BLaER1 (cell line): ENCODE results near the gene EPB41L4B.

ENCODE experiments used
- H3K27ac ChIP-seq: shearing (Covaris generic); formaldehyde crosslinking; 2 replicates; pipeline ENCODE4 v1.8.1; 2022
- H3K27me3 ChIP-seq: shearing (Covaris generic); formaldehyde crosslinking; 2 replicates; pipeline ENCODE4 v1.8.1; 2022
- H3K36me3 ChIP-seq: shearing (Covaris generic); formaldehyde crosslinking; 2 replicates; pipeline ENCODE4 v1.8.1; 2022
- H3K4me1 ChIP-seq: shearing (Covaris generic); formaldehyde crosslinking; 2 replicates; pipeline ENCODE4 v1.8.1; 2022
- H3K4me2 ChIP-seq: shearing (Covaris generic); formaldehyde crosslinking; 2 replicates; pipeline ENCODE4 v1.8.1; 2022
- H3K4me3 ChIP-seq: shearing (Covaris generic); formaldehyde crosslinking; 2 replicates; pipeline ENCODE4 v1.8.1; 2022
- H3K9ac ChIP-seq: shearing (Covaris generic); formaldehyde crosslinking; 2 replicates; pipeline ENCODE4 v1.8.1; 2022
- H3K9me3 ChIP-seq: shearing (Covaris generic); formaldehyde crosslinking; 2 replicates; pipeline ENCODE4 v1.8.1; 2022
- H4K20me1 ChIP-seq: shearing (Covaris generic); formaldehyde crosslinking; 2 replicates; pipeline ENCODE4 v1.8.1; 2022
- Cebpa-rat ChIP-seq: shearing (Covaris generic); IDR thresholded peaks from 2 replicates; pipeline ENCODE4 v1.8.1; 2022

Gene EPB41L4B

GRCh38 chr9:109164042-109164441 lies 156.8 kb downstream of the EPB41L4B start:
- Histone ChIP-seq H3K4me3 (no peak overlapping the region), H3K4me1 (peaks cover 31% of the 10 kb centered on the region), H3K27me3 (no peaks in the 10 kb centered on the region), H3K9me3 (0 out of 2 replicates have a peak, but pooled peaks cover 19% of the 10 kb centered on the region), H3K4me2 (peak overlapping the region; percentile 17; the same call in 1 of the 2 replicates), H4K20me1 (no peaks in the 10 kb centered on the region), H3K36me3 (no peaks in the 10 kb centered on the region), H3K9ac (no peak overlapping the region), H3K27ac (no peak overlapping the region)
- TF ChIP-seq Cebpa-rat: no peak

GRCh38 chr9:109163194-109163593 lies 157.7 kb downstream of the EPB41L4B start:
- no peak overlapping the region for H3K27ac ChIP-seq
- no peaks in the 10 kb centered on the region for H4K20me1 ChIP-seq
- H3K9ac ChIP-seq: no peak overlapping the region
- H3K9me3 ChIP-seq: 0 out of 2 replicates have a peak, but pooled peaks cover 19% of the 10 kb centered on the region
- H3K4me3 ChIP-seq: no peak overlapping the region
- H3K4me2 ChIP-seq: no peak overlapping the region
- no peaks in the 10 kb centered on the region for H3K36me3 ChIP-seq
- no peaks in the 10 kb centered on the region for H3K27me3 ChIP-seq
- H3K4me1 ChIP-seq: peaks cover 31% of the 10 kb centered on the region
- TF ChIP-seq Cebpa-rat: no peak

DNA sequence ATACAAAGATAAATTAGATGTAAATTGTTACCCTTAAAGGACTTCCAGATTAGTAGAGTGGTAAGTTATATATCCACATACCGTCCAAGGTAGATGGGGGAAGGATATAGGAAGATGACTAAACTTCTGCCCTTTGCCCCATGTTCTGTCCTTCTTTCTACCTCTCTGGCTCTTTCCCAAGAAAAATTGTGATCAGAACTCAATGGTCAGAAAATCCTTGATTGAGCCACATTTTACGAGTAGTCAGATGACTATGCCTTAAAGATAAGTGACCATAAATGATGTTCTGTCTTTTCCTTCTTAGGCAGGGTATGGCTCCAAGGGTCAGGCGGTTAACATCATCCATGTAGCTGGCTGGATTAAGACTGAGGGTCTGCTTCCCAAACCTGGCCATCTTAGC lies 158.2 kb downstream of the EPB41L4B start:
- no peak overlapping the region for H3K4me2 ChIP-seq
- H3K4me3 ChIP-seq: no peak overlapping the region
- H3K4me1 ChIP-seq: peaks cover 31% of the 10 kb centered on the region
- H3K36me3 ChIP-seq: no peaks in the 10 kb centered on the region
- no peaks in the 10 kb centered on the region for H4K20me1 ChIP-seq
- no peak for TF ChIP-seq Cebpa-rat
- H3K27me3 ChIP-seq: no peaks in the 10 kb centered on the region
- H3K9ac ChIP-seq: no peak overlapping the region
- H3K9me3 ChIP-seq: 0 out of 2 replicates have a peak, but pooled peaks cover 19% of the 10 kb centered on the region
- H3K27ac ChIP-seq: no peak overlapping the region

DNA sequence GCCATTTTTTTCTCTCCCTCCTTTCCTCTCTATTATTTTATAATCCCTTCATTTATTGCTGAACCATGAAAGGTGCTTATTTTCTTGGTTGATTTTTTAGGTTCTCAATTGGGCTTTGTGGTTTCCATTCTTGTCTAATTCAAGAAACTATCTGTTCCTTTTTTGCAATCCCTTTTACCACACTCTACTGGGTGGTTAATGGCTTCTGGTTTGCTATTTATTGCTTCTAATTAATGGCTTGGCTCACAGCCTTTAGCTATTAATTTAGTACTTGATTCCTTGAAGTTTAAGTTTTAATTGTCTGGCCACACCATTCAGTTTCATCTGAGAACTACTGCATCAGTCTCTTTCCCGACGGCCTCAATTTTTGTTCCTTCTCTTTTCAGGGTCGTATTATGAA lies 159.4 kb downstream of the EPB41L4B start:
- Histone ChIP-seq H3K9ac (no peak overlapping the region), H4K20me1 (no peaks in the 10 kb centered on the region), H3K9me3 (0 out of 2 replicates have a peak, but pooled peaks cover 9% of the 10 kb centered on the region), H3K4me3 (no peak overlapping the region), H3K4me1 (peaks cover 34% of the 10 kb centered on the region), H3K27me3 (no peaks in the 10 kb centered on the region), H3K4me2 (peak overlapping the region; percentile 49), H3K36me3 (no peaks in the 10 kb centered on the region), H3K27ac (no peak overlapping the region)
- TF ChIP-seq Cebpa-rat: no peak

- Histone ChIP-seq H4K20me1 (no peaks in the 10 kb centered on the region), H3K27ac (no peak overlapping the region), H3K36me3 (no peaks in the 10 kb centered on the region), H3K4me3 (no peak overlapping the region), H3K4me1 (peaks cover 41% of the 10 kb centered on the region), H3K4me2 (no peak overlapping the region), H3K9me3 (no peaks in the 10 kb centered on the region), H3K9ac (no peak overlapping the region), H3K27me3 (no peaks in the 10 kb centered on the region)
- no peak for TF ChIP-seq Cebpa-rat
Measured at GRCh38 chr9:109159583-109159982, 161.3 kb downstream of the EPB41L4B start.

DNA sequence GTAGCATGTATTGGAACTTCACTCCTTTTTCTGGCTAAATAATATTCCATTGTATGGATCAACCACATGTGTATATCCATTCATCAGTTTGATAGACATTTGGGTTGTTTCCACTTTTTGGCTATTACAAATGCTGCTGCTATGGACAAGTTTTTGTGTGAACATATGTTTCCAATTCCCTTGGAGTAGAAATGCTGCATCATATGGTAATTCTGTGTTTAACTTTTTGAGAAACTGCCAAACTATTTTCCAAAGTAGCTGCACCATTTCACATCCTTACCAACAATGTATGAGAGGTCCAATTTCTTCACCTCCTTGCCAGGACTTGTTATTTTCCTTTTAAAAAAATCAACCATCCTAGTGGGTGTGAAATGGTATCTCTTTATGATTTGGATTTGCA lies 162.2 kb downstream of the EPB41L4B start:
- Histone ChIP-seq H3K4me1 (peaks cover 32% of the 10 kb centered on the region), H4K20me1 (no peaks in the 10 kb centered on the region), H3K4me2 (no peak overlapping the region), H3K4me3 (no peak overlapping the region), H3K27ac (no peak overlapping the region), H3K36me3 (no peaks in the 10 kb centered on the region), H3K27me3 (no peaks in the 10 kb centered on the region), H3K9me3 (peaks cover 6% of the 10 kb centered on the region), H3K9ac (no peak overlapping the region)
- no peak for TF ChIP-seq Cebpa-rat

- Histone ChIP-seq H3K4me3 (no peak overlapping the region), H3K27ac (no peak overlapping the region), H4K20me1 (no peaks in the 10 kb centered on the region), H3K9me3 (peaks cover 23% of the 10 kb centered on the region), H3K4me2 (no peak overlapping the region), H3K9ac (no peak overlapping the region), H3K36me3 (no peaks in the 10 kb centered on the region), H3K27me3 (no peaks in the 10 kb centered on the region), H3K4me1 (peaks cover 27% of the 10 kb centered on the region)
- no peak for TF ChIP-seq Cebpa-rat
Measured at GRCh38 chr9:109156708-109157107, 164.2 kb downstream of the EPB41L4B start.

- Histone ChIP-seq H3K4me2 (no peak overlapping the region), H3K4me1 (0 out of 2 replicates have a peak, but pooled peaks cover 3% of the 10 kb centered on the region), H3K27ac (no peak overlapping the region), H3K9me3 (peaks cover 23% of the 10 kb centered on the region), H3K4me3 (no peak overlapping the region), H3K27me3 (no peaks in the 10 kb centered on the region), H3K36me3 (no peaks in the 10 kb centered on the region), H3K9ac (no peak overlapping the region), H4K20me1 (no peaks in the 10 kb centered on the region)
- no peak for TF ChIP-seq Cebpa-rat
Measured at GRCh38 chr9:109150925-109151545, 169.8 kb downstream of the EPB41L4B start.

- Histone ChIP-seq H4K20me1 (no peaks in the 10 kb centered on the region), H3K9ac (no peak overlapping the region), H3K4me3 (no peak overlapping the region), H3K36me3 (no peaks in the 10 kb centered on the region), H3K27me3 (no peaks in the 10 kb centered on the region), H3K27ac (no peak overlapping the region), H3K9me3 (peaks cover 23% of the 10 kb centered on the region), H3K4me1 (no peaks in the 10 kb centered on the region), H3K4me2 (no peak overlapping the region)
- no peak for TF ChIP-seq Cebpa-rat
Measured at GRCh38 chr9:109149722-109150121, 171.1 kb downstream of the EPB41L4B start.

DNA sequence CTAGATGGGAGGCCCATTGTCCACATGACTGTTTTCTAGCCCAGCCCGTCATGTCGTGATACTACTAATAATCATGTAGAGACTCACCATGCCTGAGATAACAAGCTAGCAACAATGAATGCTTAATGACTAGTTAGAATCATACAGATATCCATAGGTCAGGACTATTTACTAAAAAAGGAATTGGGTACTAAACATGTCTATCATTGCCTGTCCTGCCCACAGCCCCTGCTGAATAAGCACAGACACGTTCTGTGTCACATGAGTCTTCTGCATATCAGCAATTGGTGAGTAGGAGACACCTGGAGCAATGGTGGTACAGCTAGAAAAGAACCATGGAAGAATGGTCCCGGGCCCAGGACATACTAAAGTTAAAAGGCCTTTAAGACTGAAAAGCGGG lies 171.8 kb downstream of the EPB41L4B start:
- Histone ChIP-seq H3K9me3 (peaks cover 21% of the 10 kb centered on the region), H3K27me3 (no peaks in the 10 kb centered on the region), H4K20me1 (no peaks in the 10 kb centered on the region), H3K4me2 (no peak overlapping the region), H3K27ac (no peak overlapping the region), H3K9ac (no peak overlapping the region), H3K4me3 (no peak overlapping the region), H3K4me1 (no peaks in the 10 kb centered on the region), H3K36me3 (no peaks in the 10 kb centered on the region)
- TF ChIP-seq Cebpa-rat: no peak

DNA sequence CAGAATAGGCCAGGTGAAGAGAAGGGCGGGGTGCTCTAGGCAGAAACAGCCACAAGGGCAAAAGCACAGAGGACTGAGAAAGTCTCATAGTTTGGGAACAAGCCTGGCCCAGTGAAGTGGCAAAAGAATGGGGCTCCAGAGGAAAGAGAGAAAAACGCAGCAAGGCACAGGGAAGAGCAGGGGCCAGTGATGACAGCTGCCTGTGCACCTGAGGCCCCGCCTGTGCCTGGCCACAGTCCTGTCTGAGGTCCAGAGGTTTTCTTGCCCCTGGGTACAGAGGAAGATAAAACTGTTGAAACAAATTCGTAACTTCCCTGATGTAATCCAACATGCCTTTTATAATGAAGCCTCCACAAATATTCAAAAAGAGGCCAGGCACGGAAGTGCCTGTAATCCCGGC lies 175.8 kb downstream of the EPB41L4B start:
- H3K4me1 ChIP-seq: no peaks in the 10 kb centered on the region
- H4K20me1 ChIP-seq: no peaks in the 10 kb centered on the region
- no peak overlapping the region for H3K4me2 ChIP-seq
- H3K36me3 ChIP-seq: no peaks in the 10 kb centered on the region
- no peaks in the 10 kb centered on the region for H3K9me3 ChIP-seq
- TF ChIP-seq Cebpa-rat: no peak
- no peak overlapping the region for H3K27ac ChIP-seq
- H3K27me3 ChIP-seq: no peaks in the 10 kb centered on the region
- no peak overlapping the region for H3K4me3 ChIP-seq
- no peak overlapping the region for H3K9ac ChIP-seq
